GM10266 (cell line): ENCODE data around the gene EXOC1L.

ENCODE experiments used
- DNase-seq: peaks from one replicate; pipeline ENCODE4 v3.0.0; 2012; ENCODE audit errors: extremely low spot score
- CTCF ChIP-seq: IDR thresholded peaks from 2 replicates; pipeline ENCODE4 v1.5.1; 2012; ENCODE audit warnings: mild to moderate bottlenecking, low read depth; ENCODE audit not compliant: control insufficient read depth, insufficient read depth; ENCODE audit errors: missing control alignments

EXOC1L gene

GRCh38 chr4:55819634-55820033 is at the start of gene EXOC1L:
EXOC1L (plus strand) TSS chr4:55819790; CDS start chr4:55820027, 237 bp downstream.
- no peak for DNase-seq
- no peak for TF ChIP-seq CTCF

- no peak for TF ChIP-seq CTCF
- DNase-seq = no peak
Measured at GRCh38 chr4:55770662-55771061, 48.9 kb upstream of the EXOC1L start.

- no peak for TF ChIP-seq CTCF
- DNase-seq = no peak
Measured at GRCh38 chr4:55781341-55781740, 38.2 kb upstream of the EXOC1L start.

GRCh38 chr4:55781812-55782211 is 37.8 kb upstream of the EXOC1L start:
- no peak for DNase-seq
- no peak for TF ChIP-seq CTCF

GRCh38 chr4:55783584-55783983 is 36.0 kb upstream of the EXOC1L start:
- DNase-seq = no peak
- no peak for TF ChIP-seq CTCF

GRCh38 chr4:55784747-55785146 is 34.8 kb upstream of the EXOC1L start:
- no peak for TF ChIP-seq CTCF
- DNase-seq = no peak

- no peak for DNase-seq
- no peak for TF ChIP-seq CTCF
Measured at GRCh38 chr4:55791666-55792065, 27.9 kb upstream of the EXOC1L start.

GRCh38 chr4:55793479-55793878 is 26.1 kb upstream of the EXOC1L start:
- DNase-seq = no peak
- no peak for TF ChIP-seq CTCF
